ENCODE measurements around the gene TGFB2. TPM values are rescaled to one million over a fixed set of nuclear protein-coding genes. Genes with fewer than 3 reads are reported as not detected.

The TGFB2 gene
- total and polyA plus RNA-seq, 2 experiments from 2014 or later: 0.31 to 1.4 TPM

- no peak for TF ChIP-seq ZNF462 (CRISPR knock-in tag; IDR thresholded peaks at IDR 0.05)
- TF ChIP-seq REST (IDR thresholded peaks at IDR 0.05; ENCODE audit: unreplicated experiment): no peak
Measured at GRCh38 chr1:218312509-218312908, 32.6 kb upstream of the TGFB2 start (continued).

- H3K27ac Mint-ChIP-seq: no peak overlapping the region
- H2AFZ ChIP-seq: no peak overlapping the region
Measured at GRCh38 chr1:218314316-218314715, 30.8 kb upstream of the TGFB2 start.

More at GRCh38 chr1:218314316-218314715, 30.8 kb upstream of the TGFB2 start:
- peaks cover 22% of the 10 kb centered on the region for H3K4me1 Mint-ChIP-seq
- Histone ChIP-seq H3K27me3 (ENCODE audit: insufficient read depth) (no peaks in the 10 kb centered on the region), H3K79me2 (replicated peaks; ENCODE audit: insufficient read depth) (peaks cover 22% of the 10 kb centered on the region; the same call in 1 of the 2 replicates), H3K4me3 (no peak overlapping the region), H3K27ac (ENCODE audit: low read depth) (no peak overlapping the region), H3K4me1 (ENCODE audit: insufficient read depth) (peaks cover 11% of the 10 kb centered on the region), H3K4me2 (no peak overlapping the region), H3K9me2 (ENCODE audit: insufficient read depth) (no peaks in the 10 kb centered on the region), H3K36me3 (ENCODE audit: insufficient read depth) (peaks cover 5% of the 10 kb centered on the region; the same call in 1 of the 2 replicates), H4K20me1 (replicated peaks; ENCODE audit: insufficient read depth) (no peaks in the 10 kb centered on the region), H3F3A (replicated peaks; ENCODE audit: low read depth) (no peaks in the 10 kb centered on the region)
- no peak overlapping the region for H3K4me3 Mint-ChIP-seq
- peaks cover 33% of the 10 kb centered on the region; the same call in 2 of the 3 replicates for H3K36me3 Mint-ChIP-seq (ENCODE audit: low read depth)
- ATAC-seq (no peak), DNase-seq (ENCODE audit: low spot score) (no peak)
- H3K9me3 Mint-ChIP-seq: no peaks in the 10 kb centered on the region
- peaks cover 1% of the 10 kb centered on the region for H3K27me3 Mint-ChIP-seq (ENCODE audit: insufficient read depth, low read depth, poor library complexity)
- TF ChIP-seq EZH2 (IDR thresholded peaks at IDR 0.05; ENCODE audit: low read depth, unreplicated experiment): no peak
- no peak for TF ChIP-seq STAT1 (IDR thresholded peaks at IDR 0.05; ENCODE audit: unreplicated experiment)
- TF ChIP-seq CREB1 (CRISPR knock-in tag; IDR thresholded peaks at IDR 0.05; ENCODE audit: low read depth): no peak
- TF ChIP-seq REST (IDR thresholded peaks at IDR 0.05; ENCODE audit: unreplicated experiment): no peak
- no peak for TF ChIP-seq POLR2AphosphoS5 (IDR thresholded peaks at IDR 0.05; ENCODE audit: low read depth)
- TF ChIP-seq NANOG (IDR thresholded peaks at IDR 0.05; ENCODE audit: borderline replicate concordance): no peak
- no peak for TF ChIP-seq EZH2phosphoT487 (IDR thresholded peaks at IDR 0.05; ENCODE audit: unreplicated experiment)

Measured in GM23338 (cell line).